CD4-positive, alpha-beta T cell (primary cell): Measurements from ENCODE around the gene CYP11A1. TPM values are rescaled to one million over a fixed set of nuclear protein-coding genes. Genes with fewer than 3 reads are reported as not detected.

ENCODE experiments used
- ATAC-seq: fragments of 200-7000 bp; cut with Tn5 transposase; one replicate; pipeline ENCODE4 v1.10.0; 2022; ENCODE audit warnings: mild to moderate bottlenecking; ENCODE audit not compliant: poor library complexity
- CTCF ChIA-PET: fragments of 350-600 bp; sonication (Branson Sonifier 250); formaldehyde crosslinking; loops from one replicate; lab custom pipeline; 2021; ENCODE audit warnings: antibody characterized with exemption, inconsistent platforms; lab: Charles Lee
- POLR2A ChIA-PET: fragments of 350-600 bp; sonication (Branson Sonifier 250); formaldehyde crosslinking; loops from one replicate; lab custom pipeline; 2021; ENCODE audit warnings: antibody characterized with exemption, inconsistent platforms; lab: Charles Lee
- DNase-seq, 14 experiments: peaks; one replicate each; pipeline ENCODE4 v3.0.0-alpha.2; 2013 to 2020; ENCODE audit warnings: mixed read lengths in 2 of 14
- H3K27ac ChIP-seq, 2 donors: one replicate each; pipeline versions ENCODE4 v1.5.1 to v1.7.0; 2013; ENCODE audit warnings: low read length in 2 of 2, low read depth in 1 of 2, mild to moderate bottlenecking in 1 of 2
- H3K27me3 ChIP-seq, 2 experiments: 1 replicate in 1 of 2; 2 replicates in 1 of 2; pipeline versions ENCODE4 v1.6.1 to v1.7.0; 2013; ENCODE audit warnings: low read length in 2 of 2, control low read depth in 1 of 2, mild to moderate bottlenecking in 1 of 2, moderate library complexity in 1 of 2; ENCODE audit not compliant: insufficient read depth in 2 of 2, control insufficient read depth in 1 of 2
- H3K36me3 ChIP-seq: one replicate; pipeline ENCODE4 v1.6.1; 2013; ENCODE audit warnings: low read length, control low read depth; ENCODE audit not compliant: insufficient read depth
- H3K4me1 ChIP-seq: one replicate; pipeline ENCODE4 v1.6.1; 2013; ENCODE audit warnings: low read length, control low read depth; ENCODE audit not compliant: insufficient read depth
- H3K4me3 ChIP-seq: one replicate; pipeline ENCODE4 v1.5.1; 2013; ENCODE audit warnings: mild to moderate bottlenecking, low read length, moderate library complexity
- H3K9me3 ChIP-seq, 2 experiments: 1 replicate in 1 of 2; 2 replicates in 1 of 2; pipeline versions ENCODE4 v1.6.1 to v1.7.0; 2013; ENCODE audit warnings: low read length in 2 of 2, mild to moderate bottlenecking in 2 of 2, control low read depth in 1 of 2, moderate library complexity in 1 of 2; ENCODE audit not compliant: control insufficient read depth in 1 of 2, insufficient read depth in 1 of 2
- H3K27ac Mint-ChIP-seq: one replicate; pipeline ENCODE4 v1.8.0; 2020; ENCODE audit warnings: mixed read lengths
- H3K27me3 Mint-ChIP-seq: one replicate; pipeline ENCODE4 v1.8.0; 2021; ENCODE audit warnings: mixed read lengths
- H3K36me3 Mint-ChIP-seq: one replicate; pipeline ENCODE4 v1.8.0; 2021; ENCODE audit warnings: low read depth, mixed read lengths
- H3K4me1 Mint-ChIP-seq: one replicate; pipeline ENCODE4 v1.8.0; 2021; ENCODE audit warnings: low read depth, mixed read lengths
- H3K4me3 Mint-ChIP-seq: one replicate; pipeline ENCODE4 v1.8.0; 2020; ENCODE audit warnings: mild to moderate bottlenecking, mixed read lengths
- H3K9me3 Mint-ChIP-seq: one replicate; pipeline ENCODE4 v1.8.0; 2020; ENCODE audit warnings: mixed read lengths
- CTCF ChIP-seq: fragments of 200-600 bp; IDR thresholded peaks from one replicate; pipeline ENCODE4 v1.8.0; 2022; ENCODE audit warnings: antibody characterized with exemption, mild to moderate bottlenecking
- intact Hi-C, 2 experiments: fragments of 100-400 bp; cut with DNase I in 1 of 2; cut with micrococcal nuclease in 1 of 2; formaldehyde crosslinking; loops; one replicate each; pipeline versions ENCODE4 v1.15.1 to v1.9.0; 2023 to 2025; cut with DNase I, micrococcal nuclease
- total RNA-seq, 174 experiments: library from RNA in 2 of 174; stranded (reverse) in 2 of 174; gene quantifications; one replicate each; pipeline ENCODE4 v1.2.3 and lab custom pipeline; 2021 to 2026

CYP11A1 gene
- total RNA-seq, 2 experiments from 2014 or later = not detected

DNA sequence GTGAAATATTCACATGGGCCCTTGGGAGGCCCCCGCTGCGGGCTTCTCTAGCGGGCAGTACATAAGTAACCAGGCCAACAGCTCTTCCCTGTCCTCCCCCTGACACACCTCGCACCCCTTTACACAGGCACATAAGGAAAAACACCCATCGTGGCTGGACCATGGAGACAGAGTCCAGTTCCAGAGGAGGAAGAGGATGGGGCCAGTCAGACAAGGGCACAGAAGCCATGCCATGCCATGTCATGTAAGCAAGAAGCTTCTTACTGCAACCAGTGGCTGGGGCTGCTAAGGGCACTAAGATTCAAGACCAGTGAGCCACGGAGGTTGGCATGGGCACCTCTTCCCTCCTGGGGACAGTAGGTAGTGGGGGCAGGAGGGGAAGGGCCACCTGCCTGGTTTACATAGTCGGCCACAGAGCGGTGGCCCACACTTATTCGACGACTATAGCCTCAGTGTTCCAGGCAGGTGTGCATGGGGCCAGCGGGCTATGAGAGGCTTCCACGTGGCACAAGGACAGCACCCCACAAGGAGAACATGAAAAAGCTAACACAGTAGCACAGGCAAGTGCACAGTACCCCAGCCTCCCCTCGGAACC is 5.7 kb upstream of the CYP11A1 start:
- H3K4me1 Mint-ChIP-seq = peaks cover 12% of the 10 kb centered on the region
- no peaks in the 10 kb centered on the region for H3K9me3 Mint-ChIP-seq
- peaks cover 3 to 4% of the 10 kb centered on the region in 2 experiments for H3K27me3 ChIP-seq
- CTCF ChIA-PET = interaction anchor here (1.1 to 1.9 kb wide), 3 partner anchors 9 to 88 kb away, joined by 4 read pairs; partner anchors contain the start of gene UBL7
- DNase-seq = peak in 1 of 14 experiments; percentile 30
- no peak overlapping the region for H3K27ac ChIP-seq
- peak overlapping the region; percentile 86 for H3K4me3 Mint-ChIP-seq
- no peak overlapping the region for H3K4me3 ChIP-seq
- no peaks in the 10 kb centered on the region for H3K36me3 ChIP-seq
- ATAC-seq = no peak
- POLR2A ChIA-PET = no interaction called here
- peaks cover 22% of the 10 kb centered on the region for H3K4me1 ChIP-seq
- no peak overlapping the region for H3K27ac Mint-ChIP-seq
- intact Hi-C loops = loop anchor here (1.0 to 10.0 kb wide), 12 partner anchors 65 to 829 kb away; partner anchors contain the start of genes ARID3B (in 2 of the 2), C15orf39 (in 1 of the 2) and RPP25 (in 1 of the 2)
- peaks cover 19% of the 10 kb centered on the region for H3K27me3 Mint-ChIP-seq
- no peaks in the 10 kb centered on the region for H3K36me3 Mint-ChIP-seq
- TF ChIP-seq CTCF = no peak
- H3K9me3 ChIP-seq = no peaks in the 10 kb centered on the region

GRCh38 chr15:74370471-74370870 is 3.0 kb upstream of the CYP11A1 start:
- no peak for TF ChIP-seq CTCF
- peaks cover 33% of the 10 kb centered on the region for H3K4me1 ChIP-seq
- H3K36me3 Mint-ChIP-seq = no peaks in the 10 kb centered on the region
- no peak overlapping the region for H3K27ac Mint-ChIP-seq
- peaks cover 0 to 8% of the 10 kb centered on the region in 2 experiments for H3K9me3 ChIP-seq
- DNase-seq (peak in 1 of 14 experiments; percentile 11), ATAC-seq (no peak)
- ChIA-PET POLR2A (no interaction called here), CTCF (no interaction called here)
- H3K36me3 ChIP-seq = no peaks in the 10 kb centered on the region
- H3K4me3 Mint-ChIP-seq = no peak overlapping the region
- peaks cover 12% of the 10 kb centered on the region for H3K4me1 Mint-ChIP-seq
- H3K9me3 Mint-ChIP-seq = no peaks in the 10 kb centered on the region
- no peak overlapping the region for H3K4me3 ChIP-seq
- intact Hi-C loops = loop anchor here (5.0 to 10.0 kb wide), 5 partner anchors 172 to 832 kb away; partner anchors contain the start of genes ARID3B (in 1 of the 2), C15orf39 (in 1 of the 2) and RPP25 (in 1 of the 2)
- H3K27me3 Mint-ChIP-seq = peaks cover 36% of the 10 kb centered on the region
- H3K27ac ChIP-seq = no peak overlapping the region
- H3K27me3 ChIP-seq = peaks cover 21 to 24% of the 10 kb centered on the region in 2 experiments

- peaks cover 0 to 8% of the 10 kb centered on the region in 2 experiments for H3K9me3 ChIP-seq
- ATAC-seq (no peak), DNase-seq (peak in 1 of 14 experiments; percentile 4)
- intact Hi-C loops = loop anchor here (5.0 to 10.0 kb wide), 5 partner anchors 173 to 833 kb away; partner anchors contain the start of genes ARID3B (in 1 of the 2), C15orf39 (in 1 of the 2) and RPP25 (in 1 of the 2)
- H3K27me3 ChIP-seq = peaks cover 28 to 29% of the 10 kb centered on the region in 2 experiments
- H3K27ac Mint-ChIP-seq = no peak overlapping the region
- peaks cover 28% of the 10 kb centered on the region for H3K4me1 ChIP-seq
- TF ChIP-seq CTCF = no peak
- peaks cover 5% of the 10 kb centered on the region for H3K4me1 Mint-ChIP-seq
- no peak overlapping the region for H3K27ac ChIP-seq
- no peaks in the 10 kb centered on the region for H3K36me3 ChIP-seq
- H3K4me3 ChIP-seq = no peak overlapping the region
- H3K27me3 Mint-ChIP-seq = peaks cover 42% of the 10 kb centered on the region
- H3K4me3 Mint-ChIP-seq = no peak overlapping the region
- H3K9me3 Mint-ChIP-seq = no peaks in the 10 kb centered on the region
- H3K36me3 Mint-ChIP-seq = no peaks in the 10 kb centered on the region
- CTCF ChIA-PET = no interaction called here
- POLR2A ChIA-PET = no interaction called here
These were observed 2.3 kb upstream of the CYP11A1 start for GRCh38 chr15:74369756-74370155.
